GM12878 (cell line): Measurements from ENCODE around the gene ANKRD13D. TPM values are rescaled to one million over a fixed set of nuclear protein-coding genes. Genes with fewer than 3 reads are reported as not detected.
A peak's percentile ranks its signal among the peaks of the same experiment; 100 is the strongest.

Experiments used
- ATAC-seq: fragments of 200-7000 bp; cut with Tn5 transposase; 3 replicates; pipeline ENCODE4 v1.9.1; 2020; ENCODE audit warnings: mild to moderate bottlenecking, moderate library complexity
- BruUV-seq: library from RNA; stranded (reverse); fragments of 400-500 nt; replicated peaks from 2 replicates; lab custom pipeline; 2021; lab: Mats Ljungman, UMichigan
- CTCF ChIA-PET: fragments of 300-600 bp; sonication (Branson Sonifier 250); formaldehyde crosslinking; extraction: SDS; loops from one replicate; lab custom pipeline; 2021; ENCODE audit warnings: inconsistent platforms; lab: Yijun Ruan, JAX
- POLR2A ChIA-PET: fragments of 350-600 bp; formaldehyde crosslinking; extraction: SDS; loops from one replicate; lab custom pipeline; 2021; ENCODE audit warnings: inconsistent platforms; lab: Charles Lee
- RAD21 ChIA-PET: fragments of 300-600 bp; sonication (Branson Sonifier 250); formaldehyde crosslinking; loops from one replicate; lab custom pipeline; 2023; ENCODE audit warnings: antibody characterized with exemption; ENCODE audit not compliant: unreplicated experiment; lab: Charles Lee
- SMC1A ChIA-PET: fragments of 300-600 bp; sonication (Branson Sonifier 250); formaldehyde crosslinking; loops from one replicate; lab custom pipeline; 2023; ENCODE audit not compliant: unreplicated experiment, uncharacterized antibody; lab: Charles Lee
- DNase-seq: peaks from one replicate; pipeline ENCODE4 v3.0.0-alpha.2; 2011; ENCODE audit warnings: low read depth, low spot score
- FAIRE-seq: peaks from 3 replicates; lab custom pipeline; 2011; peaks lifted over from hg19 to GRCh38; lab: Jason Lieb, UNC
- H2AFZ ChIP-seq: 2 replicates; pipeline ENCODE4 v1.6.0; 2011; ENCODE audit warnings: low read depth, low read length, control low read depth; ENCODE audit not compliant: control insufficient read depth
- H3K27ac ChIP-seq: 2 replicates; pipeline ENCODE4 v1.5.1; 2011; ENCODE audit warnings: control low read depth; ENCODE audit not compliant: control insufficient read depth, insufficient read depth
- H3K27me3 ChIP-seq, 2 experiments: replicated peaks in 1 of 2; 2 replicates each; pipeline versions ENCODE4 v1.6.0 to v1.6.1; 2011; ENCODE audit warnings: low read length in 1 of 2; ENCODE audit not compliant: control insufficient read depth in 2 of 2, insufficient read depth in 2 of 2
- H3K36me3 ChIP-seq, 2 experiments: 2 replicates each; pipeline ENCODE4 v1.5.1; 2011; ENCODE audit warnings: low read length in 1 of 2; ENCODE audit not compliant: control insufficient read depth in 2 of 2, insufficient read depth in 2 of 2
- H3K4me1 ChIP-seq: 2 replicates; pipeline ENCODE4 v1.6.1; 2011; ENCODE audit warnings: mild to moderate bottlenecking, low read length, moderate library complexity, mixed read lengths; ENCODE audit not compliant: control insufficient read depth, insufficient read depth
- H3K4me2 ChIP-seq: 2 replicates; pipeline ENCODE4 v1.6.0; 2011; ENCODE audit warnings: control low read depth; ENCODE audit not compliant: control insufficient read depth, insufficient read depth
- H3K4me3 ChIP-seq: fragments of 200-600 bp; sonication (generic); 2 replicates; pipeline ENCODE4 v1.5.1; 2016
- H3K79me2 ChIP-seq: 2 replicates; pipeline ENCODE4 v1.6.0; 2011; ENCODE audit warnings: low read length; ENCODE audit not compliant: control insufficient read depth, insufficient read depth
- H3K9ac ChIP-seq: 2 replicates; pipeline ENCODE4 v1.8.0; 2011; ENCODE audit warnings: low read length, control low read depth, mixed read lengths; ENCODE audit not compliant: control insufficient read depth, insufficient read depth
- H3K9me3 ChIP-seq: replicated peaks from 3 replicates; pipeline ENCODE4 v1.5.1; 2011; ENCODE audit warnings: mild to moderate bottlenecking, low read length; ENCODE audit not compliant: control insufficient read depth, insufficient read depth
- H4K20me1 ChIP-seq: 2 replicates; pipeline ENCODE4 v1.6.0; 2011; ENCODE audit not compliant: control insufficient read depth, insufficient read depth
- BCL11A ChIP-seq: IDR thresholded peaks from 2 replicates; pipeline ENCODE4 v1.6.1; 2011; ENCODE audit warnings: low read depth, low read length
- BCLAF1 ChIP-seq: fragments of 450-650 bp; IDR thresholded peaks from 2 replicates; pipeline ENCODE4 v1.6.1; 2017; ENCODE audit warnings: antibody characterized with exemption, mild to moderate bottlenecking, moderate library complexity
- CTCF ChIP-seq, 3 experiments: IDR thresholded peaks in 2 of 3; conservative IDR thresholded peaks in 1 of 3; 2 replicates each; pipeline ENCODE4 v1.5.1; 2011; ENCODE audit warnings: low read depth in 3 of 3, low read length in 3 of 3, mild to moderate bottlenecking in 3 of 3, control low read depth in 2 of 3, moderate library complexity in 2 of 3, inconsistent platforms in 1 of 3, mixed read lengths in 1 of 3; ENCODE audit not compliant: control insufficient read depth in 2 of 3, insufficient read depth in 1 of 3; ENCODE audit errors: extremely low read depth in 1 of 3
- DPF2 ChIP-seq: fragments of 450-650 bp; IDR thresholded peaks from 2 replicates; pipeline ENCODE4 v1.6.1; 2017; ENCODE audit warnings: mild to moderate bottlenecking
- ELK1 ChIP-seq: IDR thresholded peaks from 2 replicates; pipeline ENCODE4 v1.6.1; 2012; ENCODE audit warnings: low read depth, low read length, improper control_type of control experiment
- IKZF1 ChIP-seq: fragments of 450-650 bp; conservative IDR thresholded peaks from 2 replicates; pipeline ENCODE4 v1.6.1; 2017; ENCODE audit warnings: antibody characterized with exemption, mild to moderate bottlenecking
- NR2C2 ChIP-seq: IDR thresholded peaks from 2 replicates; pipeline ENCODE4 v1.6.1; 2011; ENCODE audit warnings: borderline replicate concordance, low read depth; ENCODE audit not compliant: control insufficient read depth, insufficient read length
- NR2F1 ChIP-seq: fragments of 450-650 bp; conservative IDR thresholded peaks from 2 replicates; pipeline ENCODE4 v1.6.1; 2017; ENCODE audit warnings: mild to moderate bottlenecking
- PML ChIP-seq: IDR thresholded peaks from 2 replicates; pipeline ENCODE4 v1.6.1; 2012; ENCODE audit warnings: low read length, inconsistent platforms
- SREBF2 ChIP-seq: IDR thresholded peaks from 2 replicates; pipeline ENCODE4 v1.6.1; 2012; ENCODE audit warnings: mild to moderate bottlenecking, low read length
- YY1 ChIP-seq: IDR thresholded peaks from 2 replicates; pipeline ENCODE4 v1.6.1; 2011; ENCODE audit warnings: low read depth, mild to moderate bottlenecking, low read length
- ZNF384 ChIP-seq: IDR thresholded peaks from 2 replicates; pipeline ENCODE4 v1.6.1; 2012; ENCODE audit warnings: low read depth, mild to moderate bottlenecking, low read length, improper control_type of control experiment, borderline replicate concordance
- WGBS: methylation state at CpG from one replicate; pipeline ENCODE4 v1.1.6; 2016; ENCODE audit warnings: low lambda C conversion rate; ENCODE audit not compliant: insufficient replicate concordance, insufficient coverage; ENCODE audit errors: missing lambda C conversion rate; 5-methylcytosine and 5-hydroxymethylcytosine counted together
- in situ Hi-C: fragments of 300-500 bp; cut with MboI; formaldehyde crosslinking; loops from 9 replicates; pipeline ENCODE4 v1.14.3; 2018; ENCODE audit warnings: mixed read lengths
- intact Hi-C: fragments of 100-400 bp; cut with micrococcal nuclease; formaldehyde crosslinking; loops from one replicate; pipeline ENCODE4 v1.14.2; 2022; ENCODE audit not compliant: unreplicated experiment
- polyA plus RNA-seq, 11 experiments: library from polyadenylated mRNA; depleted of rRNA in 4 of 11; unstranded in 6 of 11; stranded (reverse) in 5 of 11; fragments of >200 nt; fragmentation: Nextera tagmentation in 4 of 11; fragmentation: Illumina TruSeq in 1 of 11; extraction: Ambion mirVana in 4 of 11; extraction: Trizol in 1 of 11; gene quantifications; 1 replicate in 1 of 11; 2 replicates in 10 of 11; pipeline versions ENCODE4 v1.2.1 to v1.2.3, GENCODE V29; 2011 to 2016; ENCODE audit warnings: inconsistent platforms in 2 of 11, missing spikeins in 2 of 11, low read depth in 1 of 11
- total RNA-seq, 4 experiments: library from RNA; depleted of rRNA in 3 of 4; stranded (reverse); fragments of >200 nt in 3 of 4; fragmentation: Illumina TruSeq in 1 of 4; extraction: Trizol in 1 of 4; gene quantifications; 2 replicates each; pipeline versions ENCODE4 v1.2.1 to v1.2.3, GENCODE V29; 2013 to 2021
- TF ChIP-seq, protein P1 (sequence below): fragments of 450-650 bp; IDR thresholded peaks from 2 replicates; pipeline ENCODE4 v1.6.1; 2017; ENCODE audit warnings: mild to moderate bottlenecking, low read depth, inconsistent platforms; ENCODE audit not compliant: poor library complexity, severe bottlenecking
- TF ChIP-seq, protein P2 (sequence below): IDR thresholded peaks from 2 replicates; pipeline ENCODE4 v1.6.1; 2012; ENCODE audit warnings: low read depth, low read length, improper control_type of control experiment

ANKRD13D gene
- total and polyA plus RNA-seq, 10 of the 15 experiments (the other 5 are each of a cell fraction or from before 2014, with no cell fraction given), result 2.0 to 56.2 (median 21.4) TPM

DNA sequence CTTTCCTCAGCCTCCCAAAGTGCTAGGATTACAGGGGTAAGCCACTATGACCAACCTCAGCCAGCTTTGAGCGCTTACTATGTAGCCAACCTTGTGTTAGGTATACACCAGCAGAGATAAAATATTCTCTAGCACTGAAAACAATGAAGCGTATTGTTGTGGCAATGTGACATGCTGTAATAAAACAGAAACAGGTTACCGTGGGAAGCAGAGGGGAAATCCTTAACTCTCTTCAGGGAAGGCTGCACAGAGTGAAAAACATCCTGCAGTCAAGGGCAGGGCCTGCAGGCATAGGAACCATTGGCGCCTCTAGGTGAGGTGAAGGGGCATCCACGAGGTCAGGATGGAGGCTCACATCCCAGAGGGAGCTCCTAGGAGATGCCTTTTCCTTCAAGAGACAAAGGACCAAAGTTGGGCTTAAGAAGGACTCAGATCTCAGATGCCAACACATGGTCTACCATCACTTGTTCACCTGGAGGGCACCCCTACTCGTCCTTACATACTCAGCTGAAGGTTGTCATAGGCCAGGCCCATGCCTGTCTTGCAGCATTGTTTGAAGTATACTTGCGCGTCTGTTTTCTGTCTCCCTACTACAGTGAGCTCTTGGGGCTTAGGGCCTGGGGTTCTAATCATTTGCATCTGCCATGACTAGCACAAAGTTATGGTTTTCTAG, 56.3 kb downstream of the ANKRD13D start:
- Histone ChIP-seq H3K4me3 (no peak overlapping the region), H3K27me3 (no peaks in the 10 kb centered on the region), H3K79me2 (no peaks in the 10 kb centered on the region), H2AFZ (peak overlapping the region; percentile 56), H3K9me3 (no peaks in the 10 kb centered on the region; the same call in 2 of the 3 replicates), H3K27ac (peak overlapping the region; percentile 35), H3K9ac (peak overlapping the region; percentile 34; the same call in 1 of the 2 replicates), H4K20me1 (no peaks in the 10 kb centered on the region), H3K4me1 (peaks cover 48% of the 10 kb centered on the region), H3K36me3 (no peaks in the 10 kb centered on the region), H3K4me2 (peak overlapping the region; percentile 15)
- in situ Hi-C loops, result no loop called here
- BruUV-seq, result no TSS peak
- WGBS, result 25% methylated on average over 8 of the region's 8 CpGs
- ChIA-PET POLR2A (interaction anchor here (0.6 to 3.9 kb wide), 18 partner anchors 9 to 363 kb away, joined by 3 to 50 read pairs (median 4); partner anchors contain the start of genes CLCF1, POLD4 and RAD9A), CTCF (interaction anchor here (0.7 to 11.8 kb wide), 31 partner anchors 10 to 299 kb away, joined by 3 to 390 read pairs (median 6); partner anchors contain the start of genes CLCF1, GSTP1, PITPNM1 and POLD4), SMC1A (interaction anchor here (0.7 to 7.3 kb wide), 18 partner anchors 9 to 140 kb away, joined by 3 to 200 read pairs (median 4); partner anchors contain the start of genes POLD4 and RAD9A), RAD21 (interaction anchor here (0.5 to 7.4 kb wide), 25 partner anchors 9 to 314 kb away, joined by 3 to 197 read pairs (median 5); partner anchors contain the start of genes CLCF1, POLD4, PPP1CA and RAD9A)
- FAIRE-seq (peak; percentile 62), ATAC-seq (peak; percentile 67), DNase-seq (peak; percentile 48)
- intact Hi-C loops, result no loop called here
- TF ChIP-seq BCL11A (no peak), CTCF (IDR thresholded peaks at IDR 0.05 in 2 of 3, conservative IDR thresholded peaks at IDR 0.05 in 1 of 3; ENCODE audit: control insufficient read depth in 2 of 3, extremely low read depth in 1 of 3, insufficient read depth in 1 of 3, low read depth in 3 of 3, low read length in 3 of 3) (no peak), BCLAF1 (no peak), ELK1 (no peak), NR2C2 (no peak), PML (no peak), IKZF1 (peak; percentile 56), SREBF2 (no peak), NR2F1 (peak; percentile 65), ZNF384 (no peak), DPF2 (peak; percentile 46; the same call in 1 of the 2 replicates), YY1 (no peak)
- TF ChIP-seq, protein P1, sequence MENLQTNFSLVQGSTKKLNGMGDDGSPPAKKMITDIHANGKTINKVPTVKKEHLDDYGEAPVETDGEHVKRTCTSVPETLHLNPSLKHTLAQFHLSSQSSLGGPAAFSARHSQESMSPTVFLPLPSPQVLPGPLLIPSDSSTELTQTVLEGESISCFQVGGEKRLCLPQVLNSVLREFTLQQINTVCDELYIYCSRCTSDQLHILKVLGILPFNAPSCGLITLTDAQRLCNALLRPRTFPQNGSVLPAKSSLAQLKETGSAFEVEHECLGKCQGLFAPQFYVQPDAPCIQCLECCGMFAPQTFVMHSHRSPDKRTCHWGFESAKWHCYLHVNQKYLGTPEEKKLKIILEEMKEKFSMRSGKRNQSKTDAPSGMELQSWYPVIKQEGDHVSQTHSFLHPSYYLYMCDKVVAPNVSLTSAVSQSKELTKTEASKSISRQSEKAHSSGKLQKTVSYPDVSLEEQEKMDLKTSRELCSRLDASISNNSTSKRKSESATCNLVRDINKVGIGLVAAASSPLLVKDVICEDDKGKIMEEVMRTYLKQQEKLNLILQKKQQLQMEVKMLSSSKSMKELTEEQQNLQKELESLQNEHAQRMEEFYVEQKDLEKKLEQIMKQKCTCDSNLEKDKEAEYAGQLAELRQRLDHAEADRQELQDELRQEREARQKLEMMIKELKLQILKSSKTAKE, result no peak
- TF ChIP-seq, protein P2, sequence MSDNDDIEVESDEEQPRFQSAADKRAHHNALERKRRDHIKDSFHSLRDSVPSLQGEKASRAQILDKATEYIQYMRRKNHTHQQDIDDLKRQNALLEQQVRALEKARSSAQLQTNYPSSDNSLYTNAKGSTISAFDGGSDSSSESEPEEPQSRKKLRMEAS, result no peak
